Epithelial cell of esophagus (primary cell): ENCODE measurements around the gene ZIC5.
"Not testable (repeated sequence)": the region's sequence is repeated elsewhere in the genome, so short reads cannot be mapped to it uniquely, and the experiment has no call there.

Experiments
- DNase-seq: peaks from one replicate; pipeline ENCODE4 v3.0.0; 2010; ENCODE audit warnings: low read depth
- H3K4me3 ChIP-seq: 2 replicates; pipeline ENCODE4 v1.5.1; 2011; ENCODE audit warnings: mild to moderate bottlenecking, low read length, control low read depth
- TF ChIP-seq, protein P1 (sequence below): IDR thresholded peaks from 2 replicates; pipeline ENCODE4 v1.5.1; 2011; ENCODE audit warnings: low read depth, mild to moderate bottlenecking, low read length, control low read depth, inconsistent platforms; ENCODE audit not compliant: insufficient read depth; ENCODE audit errors: missing control alignments

The ZIC5 gene

GRCh38 chr13:99948907-99949678 lies 22.5 kb downstream of the ZIC5 start:
- DNase-seq, result no peak
- H3K4me3 ChIP-seq, result no peak overlapping the region
- TF ChIP-seq, protein P1, sequence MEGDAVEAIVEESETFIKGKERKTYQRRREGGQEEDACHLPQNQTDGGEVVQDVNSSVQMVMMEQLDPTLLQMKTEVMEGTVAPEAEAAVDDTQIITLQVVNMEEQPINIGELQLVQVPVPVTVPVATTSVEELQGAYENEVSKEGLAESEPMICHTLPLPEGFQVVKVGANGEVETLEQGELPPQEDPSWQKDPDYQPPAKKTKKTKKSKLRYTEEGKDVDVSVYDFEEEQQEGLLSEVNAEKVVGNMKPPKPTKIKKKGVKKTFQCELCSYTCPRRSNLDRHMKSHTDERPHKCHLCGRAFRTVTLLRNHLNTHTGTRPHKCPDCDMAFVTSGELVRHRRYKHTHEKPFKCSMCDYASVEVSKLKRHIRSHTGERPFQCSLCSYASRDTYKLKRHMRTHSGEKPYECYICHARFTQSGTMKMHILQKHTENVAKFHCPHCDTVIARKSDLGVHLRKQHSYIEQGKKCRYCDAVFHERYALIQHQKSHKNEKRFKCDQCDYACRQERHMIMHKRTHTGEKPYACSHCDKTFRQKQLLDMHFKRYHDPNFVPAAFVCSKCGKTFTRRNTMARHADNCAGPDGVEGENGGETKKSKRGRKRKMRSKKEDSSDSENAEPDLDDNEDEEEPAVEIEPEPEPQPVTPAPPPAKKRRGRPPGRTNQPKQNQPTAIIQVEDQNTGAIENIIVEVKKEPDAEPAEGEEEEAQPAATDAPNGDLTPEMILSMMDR, result no peak

DNA sequence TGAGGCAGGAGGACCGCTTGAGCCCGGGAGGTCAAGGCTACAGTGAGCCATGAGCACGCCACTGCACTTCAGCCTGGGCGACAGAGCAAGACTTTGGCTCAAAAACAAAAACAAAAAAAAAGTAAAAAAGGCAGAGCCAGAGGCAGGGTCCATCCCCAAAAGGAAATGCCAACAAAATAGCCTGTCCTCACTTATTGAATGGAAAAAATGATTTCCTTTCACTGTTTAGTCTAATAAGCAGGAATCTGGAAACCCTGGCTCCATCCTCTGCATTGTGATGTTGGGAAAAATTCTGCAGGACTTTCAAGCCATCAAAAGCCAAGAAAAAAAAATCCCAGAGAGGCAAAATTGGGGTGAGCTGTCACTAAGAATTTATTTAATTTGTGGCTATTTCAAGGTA lies 23.2 kb downstream of the ZIC5 start:
- no peak for DNase-seq
- TF ChIP-seq, protein P1, result no peak
- no peak overlapping the region for H3K4me3 ChIP-seq

- no peak for DNase-seq
- TF ChIP-seq, protein P1, result no peak
- no peak overlapping the region for H3K4me3 ChIP-seq
Observed at GRCh38 chr13:99947666-99948065, 23.9 kb downstream of the ZIC5 start.

DNA sequence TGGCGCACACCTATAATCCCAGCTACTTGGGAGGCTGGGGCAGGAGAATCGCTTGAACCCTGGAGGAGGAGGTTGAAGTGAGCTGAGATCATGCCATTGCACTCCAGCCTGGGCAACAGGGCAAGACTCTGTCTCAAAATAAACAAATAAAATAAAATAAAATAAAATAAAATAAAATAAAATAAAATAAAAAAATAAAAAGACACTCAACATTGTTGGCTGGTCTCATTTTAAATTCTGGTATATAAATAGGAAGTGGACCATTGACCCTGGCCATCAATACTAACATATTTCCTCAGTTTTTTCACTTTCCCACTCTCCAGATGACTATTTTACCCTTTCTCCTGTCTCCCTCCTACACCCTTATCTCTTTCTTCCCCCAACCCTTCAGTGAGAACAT lies 26.1 kb downstream of the ZIC5 start:
- H3K4me3 ChIP-seq, DNase-seq: not testable (repeated sequence)

DNA sequence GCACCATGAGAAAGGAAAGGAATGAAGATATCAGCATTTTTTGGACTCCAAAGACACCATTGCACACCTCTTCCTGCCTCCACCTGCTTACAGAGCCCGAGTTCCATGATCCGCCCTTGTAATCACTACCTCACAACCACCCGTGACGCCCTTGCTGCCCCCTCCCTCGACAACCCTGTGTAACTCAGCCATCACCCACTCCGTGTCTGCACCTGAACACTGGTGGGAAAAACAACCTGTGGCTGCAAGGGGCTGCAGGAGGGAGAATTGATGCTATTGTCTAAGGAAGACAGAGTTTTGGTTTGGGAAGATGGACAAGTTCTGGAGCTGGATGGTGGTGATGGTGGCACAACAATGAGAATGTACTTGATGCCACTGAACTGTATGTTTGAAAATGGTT lies 27.0 kb downstream of the ZIC5 start:
- H3K4me3 ChIP-seq, result no peak overlapping the region
- no peak for DNase-seq
- TF ChIP-seq, protein P1, result no peak

DNA sequence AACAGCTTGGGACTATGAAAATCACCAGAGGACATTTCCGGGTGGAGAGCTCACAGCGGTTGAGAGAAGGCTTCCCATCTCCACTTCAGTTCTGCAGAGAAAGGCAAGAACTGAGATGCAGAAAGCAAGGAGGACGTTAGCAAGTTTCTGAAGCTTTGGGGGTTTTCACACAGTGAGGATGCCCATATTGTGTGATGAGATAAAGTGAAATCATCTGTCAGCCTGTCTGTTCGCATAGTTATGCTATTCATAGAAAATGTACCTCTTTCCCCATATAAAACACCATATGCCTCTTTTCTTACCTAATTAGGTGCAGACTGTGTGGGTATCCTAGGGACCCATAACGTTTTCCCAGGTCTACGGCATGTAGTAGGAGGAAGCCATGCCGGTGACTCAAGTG lies 27.5 kb downstream of the ZIC5 start:
- TF ChIP-seq, protein P1, result no peak
- no peak overlapping the region for H3K4me3 ChIP-seq
- DNase-seq, result no peak

GRCh38 chr13:99941911-99942310 lies 29.7 kb downstream of the ZIC5 start:
- TF ChIP-seq, protein P1, result no peak
- H3K4me3 ChIP-seq, result no peak overlapping the region
- DNase-seq, result no peak
